Neural crest cell (in vitro differentiated cells): ENCODE data around the gene APLP2. TPM values are rescaled to one million over a fixed set of nuclear protein-coding genes. Genes with fewer than 3 reads are reported as not detected.
"Not testable (repeated sequence)": the region's sequence is repeated elsewhere in the genome, so short reads cannot be mapped to it uniquely, and the experiment has no call there.

ENCODE experiments used
- DNase-seq: peaks from one replicate; pipeline ENCODE4 v3.0.0; 2021; ENCODE audit warnings: low read depth, mixed read lengths, low spot score
- H3K27ac Mint-ChIP-seq: one replicate; pipeline ENCODE4 v1.8.0; 2021; ENCODE audit warnings: mild to moderate bottlenecking, mixed read lengths; ENCODE audit not compliant: unreplicated experiment
- H3K27me3 Mint-ChIP-seq: 2 replicates; pipeline ENCODE4 v1.8.0; 2021; ENCODE audit warnings: low read depth, mild to moderate bottlenecking, mixed read lengths
- H3K36me3 Mint-ChIP-seq: 2 replicates; pipeline ENCODE4 v1.8.0; 2021; ENCODE audit warnings: low read depth, mild to moderate bottlenecking, mixed read lengths
- H3K4me1 Mint-ChIP-seq: 2 replicates; pipeline ENCODE4 v1.8.0; 2021; ENCODE audit warnings: mixed read lengths
- H3K4me3 Mint-ChIP-seq: one replicate; pipeline ENCODE4 v1.8.0; 2021; ENCODE audit warnings: mild to moderate bottlenecking, mixed read lengths
- H3K9me3 Mint-ChIP-seq: 2 replicates; pipeline ENCODE4 v1.8.0; 2021; ENCODE audit warnings: mixed read lengths
- CTCF ChIP-seq: fragments of 200-600 bp; sonication (generic); conservative IDR thresholded peaks from 2 replicates; pipeline ENCODE4 v1.5.0; 2021; ENCODE audit warnings: antibody characterized with exemption, mild to moderate bottlenecking
- total RNA-seq: library from RNA; stranded (reverse); gene quantifications from 2 replicates; pipeline ENCODE4 v1.2.1, GENCODE V29; 2021

The APLP2 gene
- total RNA-seq, 1 donor from 2014 or later = 234 TPM

- Mint-ChIP-seq H3K9me3 (no peaks in the 10 kb centered on the region), H3K4me1 (no peaks in the 10 kb centered on the region), H3K27me3 (peaks cover 34% of the 10 kb centered on the region), H3K36me3 (no peaks in the 10 kb centered on the region), H3K4me3 (no peak overlapping the region), H3K27ac (no peak overlapping the region)
- no peak for TF ChIP-seq CTCF
- no peak for DNase-seq
Measured at GRCh38 chr11:130167146-130167545, 97.5 kb downstream of the APLP2 start.

GRCh38 chr11:130168105-130168504 lies 98.4 kb downstream of the APLP2 start:
- Mint-ChIP-seq H3K27me3 (peaks cover 24% of the 10 kb centered on the region), H3K36me3 (no peaks in the 10 kb centered on the region), H3K27ac (no peak overlapping the region), H3K4me3 (no peak overlapping the region), H3K4me1 (no peaks in the 10 kb centered on the region), H3K9me3 (no peaks in the 10 kb centered on the region)
- TF ChIP-seq CTCF = no peak
- DNase-seq = no peak

- Mint-ChIP-seq H3K4me1 (no peaks in the 10 kb centered on the region), H3K36me3 (no peaks in the 10 kb centered on the region), H3K27ac (no peak overlapping the region), H3K4me3 (no peak overlapping the region), H3K27me3 (peaks cover 11% of the 10 kb centered on the region), H3K9me3 (no peaks in the 10 kb centered on the region)
- no peak for TF ChIP-seq CTCF
- DNase-seq = no peak
Measured at GRCh38 chr11:130170345-130170744, 100.7 kb downstream of the APLP2 start.

GRCh38 chr11:130171534-130171933 lies 101.8 kb downstream of the APLP2 start:
- H3K4me1 Mint-ChIP-seq = no peaks in the 10 kb centered on the region
- no peaks in the 10 kb centered on the region for H3K36me3 Mint-ChIP-seq
- no peak overlapping the region for H3K27ac Mint-ChIP-seq
- peaks cover 4% of the 10 kb centered on the region for H3K27me3 Mint-ChIP-seq
- no peak for TF ChIP-seq CTCF
- DNase-seq = no peak
- H3K4me3 Mint-ChIP-seq = no peak overlapping the region
- no peaks in the 10 kb centered on the region for H3K9me3 Mint-ChIP-seq

GRCh38 chr11:130172001-130172400 lies 102.3 kb downstream of the APLP2 start:
- not testable (repeated sequence) for H3K27ac Mint-ChIP-seq, DNase-seq, H3K27me3 Mint-ChIP-seq, H3K4me1 Mint-ChIP-seq, H3K36me3 Mint-ChIP-seq, H3K4me3 Mint-ChIP-seq, H3K9me3 Mint-ChIP-seq

GRCh38 chr11:130174642-130175041 lies 104.9 kb downstream of the APLP2 start:
- TF ChIP-seq CTCF = no peak
- Mint-ChIP-seq H3K27me3 (no peaks in the 10 kb centered on the region), H3K9me3 (no peaks in the 10 kb centered on the region), H3K4me3 (no peak overlapping the region), H3K4me1 (no peaks in the 10 kb centered on the region), H3K27ac (no peak overlapping the region), H3K36me3 (no peaks in the 10 kb centered on the region)
- DNase-seq = no peak
